ENCODE measurements around the gene PHF5A.

The PHF5A gene

DNA sequence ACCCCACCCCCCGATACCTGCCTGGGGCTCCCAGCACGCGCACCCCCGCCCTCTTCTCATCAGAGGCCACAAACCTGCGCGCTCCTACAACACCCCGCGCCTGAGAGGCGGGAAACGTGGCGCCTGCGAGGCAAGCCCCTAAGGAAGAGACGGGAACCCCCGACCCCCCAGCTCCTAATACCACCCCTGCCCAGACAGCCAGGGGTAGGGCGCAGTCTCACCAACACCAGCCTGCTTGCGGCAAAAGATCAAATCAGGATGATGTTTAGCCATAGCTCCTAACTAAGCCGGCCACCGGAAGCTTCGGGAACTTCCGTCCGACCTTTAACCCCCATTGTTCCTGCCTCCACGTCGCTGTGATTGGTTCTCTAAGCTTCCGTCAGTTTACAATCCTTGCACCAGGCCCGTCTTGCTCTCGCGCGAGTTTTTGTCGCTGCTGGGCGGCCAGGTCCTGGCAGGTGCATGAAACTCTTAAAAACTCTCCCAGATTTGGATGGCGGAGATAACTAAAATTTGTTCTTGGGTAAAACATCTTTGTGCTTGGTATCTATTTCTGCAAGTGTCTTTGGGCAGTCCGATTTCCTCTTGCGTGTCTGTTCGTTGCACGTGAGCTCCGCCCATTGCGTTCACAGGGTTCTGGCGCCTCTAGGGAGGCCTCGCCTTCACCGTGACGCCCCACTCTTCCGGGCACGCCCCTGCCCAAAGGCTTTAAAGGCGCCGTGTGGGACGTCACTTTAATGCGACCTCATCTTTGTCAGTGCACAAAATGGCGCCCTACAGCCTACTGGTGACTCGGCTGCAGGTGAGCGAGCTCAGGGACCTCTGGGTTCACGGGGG, at the start of gene PHF5A, which contains the start of gene ACO2:
Gene PHF5A (minus strand): TSS at position 312 of the 837 bp plus-strand sequence. CDS start 39 bp downstream, at position 273.
Gene ACO2 (plus strand): TSS at position 737 of the 837 bp plus-strand sequence. CDS start 30 bp downstream, at position 767.
- ATAC-seq = peak; percentile 98
- Mint-ChIP-seq H3K4me1 (peaks cover 58% of the 10 kb centered on the region), H3K4me3 (peak within 1 kb of the TSS; percentile 87), H3K9me3 (no peaks in the 10 kb centered on the region), H3K36me3 (peaks cover 47% of the 10 kb centered on the region), H3K27ac (peak within 1 kb of the TSS; percentile 100), H3K27me3 (no peaks in the 10 kb centered on the region)

- peaks cover 51% of the 10 kb centered on the region for H3K36me3 Mint-ChIP-seq
- H3K27me3 Mint-ChIP-seq = no peaks in the 10 kb centered on the region
- ATAC-seq = no peak
- no peak overlapping the region for H3K27ac Mint-ChIP-seq
- H3K4me1 Mint-ChIP-seq = no peaks in the 10 kb centered on the region
- no peaks in the 10 kb centered on the region for H3K9me3 Mint-ChIP-seq
- H3K4me3 Mint-ChIP-seq = no peak overlapping the region
Observed at GRCh38 chr22:41518048-41518347, 49.5 kb upstream of the PHF5A start.

DNA sequence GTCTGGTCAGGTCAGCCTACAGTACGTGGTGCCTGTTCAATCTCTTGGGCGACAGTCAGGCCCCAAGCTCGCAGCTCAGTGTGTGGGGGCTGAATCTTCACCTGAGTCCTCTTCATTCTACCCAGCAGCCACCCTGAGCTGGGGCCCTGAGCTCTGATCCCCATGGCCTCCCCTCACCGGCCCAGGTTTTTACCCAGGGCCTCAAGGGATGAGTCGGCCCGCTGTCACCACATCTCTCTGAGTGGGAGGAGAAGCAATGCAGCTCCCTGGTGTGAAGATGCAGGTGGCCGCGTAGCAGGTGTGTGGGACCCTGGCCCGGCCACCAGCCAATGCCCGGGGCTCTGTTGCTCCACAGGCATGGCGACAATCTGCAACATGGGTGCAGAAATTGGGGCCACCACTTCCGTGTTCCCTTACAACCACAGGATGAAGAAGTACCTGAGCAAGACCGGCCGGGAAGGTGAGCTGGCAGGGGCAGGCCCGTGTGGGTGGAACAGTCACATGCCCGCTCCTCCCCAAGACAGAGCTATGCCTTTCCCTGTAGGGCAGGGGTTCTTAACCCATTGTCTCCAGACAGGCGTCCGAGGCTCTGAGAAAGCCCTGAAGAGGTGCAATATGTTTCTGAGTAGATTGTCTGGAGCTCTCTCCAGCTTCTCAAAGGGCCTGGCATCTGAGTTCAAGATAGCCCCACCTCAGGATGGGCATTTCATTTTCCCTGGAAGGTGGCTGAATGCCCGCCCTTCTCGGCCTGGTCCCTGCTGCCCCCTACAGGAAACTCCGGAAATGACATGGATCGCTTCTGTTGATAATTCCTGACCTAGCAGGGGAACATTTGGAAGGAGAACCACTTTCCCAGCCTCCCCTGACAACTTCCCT, 48.9 kb upstream of the PHF5A start:
- ATAC-seq = no peak
- no peaks in the 10 kb centered on the region for H3K9me3 Mint-ChIP-seq
- no peaks in the 10 kb centered on the region for H3K27me3 Mint-ChIP-seq
- no peak overlapping the region for H3K4me3 Mint-ChIP-seq
- no peaks in the 10 kb centered on the region for H3K4me1 Mint-ChIP-seq
- H3K27ac Mint-ChIP-seq = peak overlapping the region; percentile 55
- peaks cover 52% of the 10 kb centered on the region for H3K36me3 Mint-ChIP-seq

GRCh38 chr22:41516462-41516861, 48.0 kb upstream of the PHF5A start:
- Mint-ChIP-seq H3K27ac (no peak overlapping the region), H3K36me3 (peaks cover 58% of the 10 kb centered on the region), H3K27me3 (no peaks in the 10 kb centered on the region), H3K4me3 (no peak overlapping the region), H3K4me1 (no peaks in the 10 kb centered on the region), H3K9me3 (no peaks in the 10 kb centered on the region)
- ATAC-seq = peak; percentile 12

DNA sequence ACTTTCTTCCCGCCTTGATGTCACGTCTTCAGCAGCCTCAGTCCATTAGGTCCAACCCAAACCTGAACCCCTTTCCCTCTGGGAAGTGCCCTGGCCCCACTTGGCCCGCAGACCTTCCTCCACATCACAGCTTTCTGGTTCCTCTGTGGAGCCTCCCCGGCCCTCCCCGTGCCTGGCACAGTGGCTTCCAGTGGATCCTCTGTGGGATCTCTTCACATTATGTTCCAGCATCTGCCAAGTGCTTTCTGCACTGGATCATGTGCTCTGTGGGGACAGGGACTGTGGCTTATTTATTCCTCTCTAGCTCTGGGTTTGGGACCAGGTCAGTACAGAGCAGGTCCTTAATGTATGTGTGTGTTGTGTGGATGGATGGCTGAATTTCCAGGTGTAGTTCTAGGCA, 44.9 kb upstream of the PHF5A start:
- no peak for ATAC-seq
- Mint-ChIP-seq H3K36me3 (peaks cover 74% of the 10 kb centered on the region), H3K9me3 (no peaks in the 10 kb centered on the region), H3K4me3 (no peak overlapping the region), H3K27ac (peak overlapping the region; percentile 23), H3K27me3 (no peaks in the 10 kb centered on the region), H3K4me1 (no peaks in the 10 kb centered on the region)

DNA sequence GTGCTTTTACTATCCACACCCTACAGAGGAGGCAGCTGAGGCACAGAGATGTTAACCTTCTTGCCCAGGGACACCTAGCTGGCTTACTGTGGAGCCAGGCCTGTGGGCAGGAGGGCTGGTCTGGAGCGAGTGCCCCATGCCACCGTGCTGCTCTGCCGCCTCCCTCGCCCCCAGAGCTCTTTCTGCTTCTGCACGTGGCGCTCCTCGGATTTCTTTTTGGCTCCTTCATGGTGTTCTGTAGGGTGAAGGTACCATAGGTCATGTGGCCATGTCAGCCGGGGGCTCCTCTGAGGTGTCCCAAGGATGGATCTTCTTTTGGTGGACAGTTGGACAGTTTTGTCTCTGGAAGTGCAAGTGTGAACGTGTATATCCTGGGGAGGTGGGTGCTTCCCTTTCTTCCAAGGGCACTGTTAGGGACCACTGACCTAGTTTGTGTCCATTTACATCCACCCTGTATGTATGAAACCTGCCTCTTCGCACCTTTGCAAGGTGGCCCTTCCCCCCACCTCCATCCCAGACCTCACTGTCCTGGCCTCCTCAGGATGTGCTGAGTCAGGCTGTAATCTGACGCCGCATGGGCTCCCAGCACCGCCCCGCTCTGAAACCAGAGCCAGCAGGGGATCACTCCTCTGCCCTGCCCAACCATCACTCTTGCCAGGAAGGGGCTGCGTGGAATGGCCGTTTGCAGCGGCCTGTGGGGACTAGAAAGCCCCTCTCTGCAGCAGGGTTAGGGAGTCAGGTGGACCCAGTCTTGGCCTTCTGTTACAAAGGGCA, 44.1 kb upstream of the PHF5A start:
- H3K36me3 Mint-ChIP-seq = peaks cover 75% of the 10 kb centered on the region
- peak overlapping the region; percentile 23 for H3K27ac Mint-ChIP-seq
- ATAC-seq = no peak
- no peaks in the 10 kb centered on the region for H3K9me3 Mint-ChIP-seq
- no peaks in the 10 kb centered on the region for H3K4me1 Mint-ChIP-seq
- H3K27me3 Mint-ChIP-seq = no peaks in the 10 kb centered on the region
- H3K4me3 Mint-ChIP-seq = no peak overlapping the region

- Mint-ChIP-seq H3K27ac (no peak overlapping the region), H3K4me3 (no peak overlapping the region)
Observed at GRCh38 chr22:41511521-41511968, 43.1 kb upstream of the PHF5A start.

DNA sequence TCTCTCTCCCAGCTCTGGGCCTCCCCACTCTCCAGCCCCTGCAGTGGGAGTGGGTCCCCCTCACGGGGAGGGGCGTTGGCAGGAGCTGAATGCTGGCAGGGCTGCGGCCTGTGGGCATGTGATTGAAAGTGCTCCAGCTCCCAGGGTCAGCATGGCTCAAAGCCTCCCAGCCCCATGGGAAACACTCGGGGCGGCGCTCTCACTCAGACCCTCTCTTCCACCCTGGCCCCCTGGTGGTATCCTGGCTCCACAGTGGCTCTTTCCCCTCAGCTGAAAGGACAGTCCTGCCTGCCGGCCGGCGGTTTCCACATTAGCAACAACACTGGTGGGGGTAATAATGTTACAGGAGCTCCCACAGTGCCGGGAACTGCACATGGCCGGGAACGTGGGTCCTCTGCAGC, 40.3 kb upstream of the PHF5A start:
- Mint-ChIP-seq H3K27ac (no peak overlapping the region), H3K4me1 (no peaks in the 10 kb centered on the region), H3K9me3 (no peaks in the 10 kb centered on the region), H3K4me3 (no peak overlapping the region), H3K27me3 (no peaks in the 10 kb centered on the region), H3K36me3 (peaks cover 51% of the 10 kb centered on the region)
- no peak for ATAC-seq

More at GRCh38 chr22:41511521-41511968, 43.1 kb upstream of the PHF5A start:
- Mint-ChIP-seq H3K36me3 (peaks cover 72% of the 10 kb centered on the region), H3K4me1 (no peaks in the 10 kb centered on the region), H3K9me3 (no peaks in the 10 kb centered on the region), H3K27me3 (no peaks in the 10 kb centered on the region)
- ATAC-seq = no peak

GRCh38 chr22:41507330-41508063, 39.0 kb upstream of the PHF5A start:
- peaks cover 39% of the 10 kb centered on the region for H3K36me3 Mint-ChIP-seq

GRCh38 chr22:41505511-41506220, 37.2 kb upstream of the PHF5A start:
- H3K4me3 Mint-ChIP-seq = no peak overlapping the region
- peaks cover 46% of the 10 kb centered on the region for H3K36me3 Mint-ChIP-seq

More at GRCh38 chr22:41507330-41508063, 39.0 kb upstream of the PHF5A start:
- no peaks in the 10 kb centered on the region for H3K27me3 Mint-ChIP-seq
- ATAC-seq = no peak
- no peak overlapping the region for H3K4me3 Mint-ChIP-seq
- H3K9me3 Mint-ChIP-seq = no peaks in the 10 kb centered on the region
- no peaks in the 10 kb centered on the region for H3K4me1 Mint-ChIP-seq
- H3K27ac Mint-ChIP-seq = no peak overlapping the region

GRCh38 chr22:41504816-41505215, 36.3 kb upstream of the PHF5A start:
- Mint-ChIP-seq H3K36me3 (peaks cover 38% of the 10 kb centered on the region), H3K4me1 (peaks cover 12% of the 10 kb centered on the region), H3K27ac (peak overlapping the region; percentile 70), H3K4me3 (no peak overlapping the region), H3K9me3 (no peaks in the 10 kb centered on the region), H3K27me3 (no peaks in the 10 kb centered on the region)
- no peak for ATAC-seq

More at GRCh38 chr22:41505511-41506220, 37.2 kb upstream of the PHF5A start:
- Mint-ChIP-seq H3K27ac (no peak overlapping the region), H3K9me3 (no peaks in the 10 kb centered on the region), H3K4me1 (peaks cover 12% of the 10 kb centered on the region), H3K27me3 (no peaks in the 10 kb centered on the region)
- no peak for ATAC-seq

- no peak overlapping the region for H3K4me3 Mint-ChIP-seq
- H3K9me3 Mint-ChIP-seq = no peaks in the 10 kb centered on the region
- H3K36me3 Mint-ChIP-seq = peaks cover 35% of the 10 kb centered on the region
- peak overlapping the region; percentile 70 for H3K27ac Mint-ChIP-seq
- ATAC-seq = peak; percentile 91
- peaks cover 17% of the 10 kb centered on the region for H3K4me1 Mint-ChIP-seq
- no peaks in the 10 kb centered on the region for H3K27me3 Mint-ChIP-seq
Observed at GRCh38 chr22:41504397-41504796, 35.9 kb upstream of the PHF5A start.

DNA sequence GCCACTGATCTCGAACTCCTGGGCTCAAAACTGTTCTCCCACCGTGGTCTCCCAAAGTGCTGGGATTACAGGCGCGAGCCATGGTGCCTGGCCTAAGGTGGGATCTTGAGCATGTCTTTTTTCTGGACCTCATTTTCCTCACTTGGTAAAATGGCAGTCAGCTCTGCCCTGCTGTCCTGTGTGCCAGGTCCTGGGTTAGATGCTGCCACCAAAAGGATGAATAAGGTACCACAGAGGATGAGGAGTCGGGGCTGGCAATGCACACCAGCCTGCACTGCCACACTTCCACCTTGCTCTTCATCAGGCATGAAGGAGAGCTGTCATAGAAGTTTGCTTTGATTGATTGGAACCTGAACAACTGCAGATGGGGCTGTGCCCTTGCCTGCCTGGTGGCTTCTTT, 32.7 kb upstream of the PHF5A start:
- peak; percentile 84 for ATAC-seq
- no peaks in the 10 kb centered on the region for H3K9me3 Mint-ChIP-seq
- peaks cover 21% of the 10 kb centered on the region for H3K4me1 Mint-ChIP-seq
- H3K36me3 Mint-ChIP-seq = peaks cover 16% of the 10 kb centered on the region
- H3K4me3 Mint-ChIP-seq = no peak overlapping the region
- H3K27me3 Mint-ChIP-seq = no peaks in the 10 kb centered on the region
- H3K27ac Mint-ChIP-seq = peak overlapping the region; percentile 81

DNA sequence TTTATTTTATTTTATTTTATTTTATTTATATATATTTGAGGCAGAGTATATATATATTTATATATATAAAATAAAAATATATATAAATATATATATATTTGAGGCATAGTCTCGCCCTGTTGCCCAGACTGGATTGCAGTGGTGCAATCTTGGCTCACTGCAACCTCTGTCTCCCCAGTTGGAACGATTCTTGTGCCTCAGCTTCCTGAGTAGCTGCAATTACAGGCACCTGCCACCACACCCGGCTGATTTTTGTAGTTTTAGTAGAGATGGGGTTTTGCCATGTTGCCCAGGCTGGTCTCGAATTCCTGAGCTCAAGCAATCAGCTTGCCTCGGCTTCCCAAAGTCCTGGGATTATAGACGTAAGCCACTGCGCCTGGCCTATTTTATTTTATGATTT, 31.8 kb upstream of the PHF5A start:
- Mint-ChIP-seq H3K27ac (peak overlapping the region; percentile 81), H3K4me1 (peaks cover 21% of the 10 kb centered on the region), H3K9me3 (no peaks in the 10 kb centered on the region), H3K27me3 (no peaks in the 10 kb centered on the region), H3K4me3 (no peak overlapping the region), H3K36me3 (peaks cover 16% of the 10 kb centered on the region)
- no peak for ATAC-seq

Measured in stimulated activated memory B cell treated with anti-CD40 and anti-IgM and Interleukin-4, amounts not matched to agents 10 μg/mL and 1 μg/mL and 100 μg/mL, for 72 hours (primary cell).